Stimulated activated CD8-positive, alpha-beta memory T cell treated with anti-CD3 and anti-CD28 coated beads, Interleukin-4, amount 100 ng/mL, for 24 hours (primary cell): ENCODE measurements around the gene STRA6.

Experiments
- DNase-seq: peaks from one replicate; pipeline ENCODE4 v3.0.0-alpha.2; 2020; ENCODE audit warnings: low read depth

STRA6 gene

DNA sequence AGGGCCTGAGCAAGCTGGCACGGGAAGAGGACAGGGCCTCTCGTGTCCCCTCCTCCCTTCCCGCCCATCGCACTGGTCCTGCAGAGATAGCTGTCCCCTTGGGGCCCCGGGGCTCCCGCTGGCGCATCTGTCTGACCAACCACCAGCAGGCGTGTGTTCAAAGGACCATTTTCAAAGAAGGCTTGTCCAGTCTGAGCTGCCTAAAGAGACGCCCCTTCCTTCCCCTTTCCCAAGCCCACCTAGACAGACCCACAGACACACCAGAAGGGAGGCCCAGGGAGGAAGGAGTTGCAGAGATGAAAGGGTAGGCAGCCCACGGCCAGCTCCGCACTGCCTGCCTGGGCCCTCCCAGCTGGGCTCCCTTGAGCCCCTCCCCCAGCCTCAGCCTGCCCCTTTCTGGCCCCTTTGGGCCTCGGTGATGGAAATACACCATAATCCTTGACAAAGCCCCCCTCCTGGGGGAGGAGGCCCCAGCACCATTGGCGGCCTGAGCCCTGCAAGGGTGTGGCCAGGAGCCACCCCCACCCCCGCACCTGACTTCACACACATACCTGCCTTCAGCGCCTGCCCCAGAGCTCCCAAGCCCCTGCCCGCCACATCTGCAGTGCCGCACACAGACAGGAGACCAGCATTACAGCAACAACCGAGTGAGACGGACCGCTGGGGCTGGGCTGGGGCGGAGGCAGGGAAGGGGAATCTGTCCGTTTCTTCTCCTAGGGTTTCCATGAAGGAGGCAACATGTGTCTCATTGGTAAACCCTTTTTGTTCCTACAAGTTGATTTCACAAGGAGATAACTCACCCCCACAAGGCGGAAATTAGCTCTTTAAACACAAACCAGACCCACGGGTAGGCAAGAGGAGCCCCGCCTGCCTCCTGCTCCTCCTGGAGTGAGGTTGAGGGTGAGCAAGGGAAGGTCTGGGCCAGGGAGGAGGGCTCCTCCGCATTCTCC, at the start of gene STRA6:
Gene STRA6, minus strand, starts transcription at position 336 of the 950 bp plus-strand sequence. CDS start 520 bp downstream, outside the sequence.
- DNase-seq = no peak

GRCh38 chr15:74252291-74252690, 49.7 kb upstream of the STRA6 start:
- DNase-seq = no peak

DNA sequence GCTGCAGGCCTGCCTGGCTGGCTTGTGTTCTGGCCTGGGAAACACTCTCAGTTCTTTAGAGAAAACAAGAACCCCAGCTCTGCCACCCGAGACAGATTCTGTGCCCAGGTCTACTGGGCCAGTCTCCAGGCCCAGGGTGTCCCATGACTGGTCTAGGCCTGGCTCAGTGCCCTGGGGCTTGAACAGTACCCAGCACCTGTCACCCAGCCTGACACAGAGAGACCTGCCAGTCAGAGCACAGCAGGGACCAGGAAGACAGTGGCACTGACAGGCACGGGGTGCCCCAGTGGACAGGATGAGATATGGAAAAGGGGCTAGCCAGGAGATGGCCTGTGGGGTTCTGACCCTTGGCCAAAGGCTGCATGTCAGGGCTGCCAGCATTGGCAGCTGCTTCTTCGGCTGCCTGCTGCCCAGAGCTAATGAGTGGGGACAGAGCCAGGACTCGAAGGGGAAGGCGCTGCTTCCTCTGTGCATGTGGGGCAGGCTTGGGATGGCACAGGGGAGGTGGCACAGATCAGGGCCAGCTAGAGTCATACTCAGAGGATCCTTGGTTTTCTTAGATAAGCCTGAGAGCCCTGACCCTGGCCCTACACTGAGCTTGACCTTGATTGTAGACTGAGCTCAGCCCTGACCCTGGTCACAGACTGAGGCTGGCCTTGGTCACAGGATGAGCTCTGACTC, 48.7 kb upstream of the STRA6 start:
- no peak for DNase-seq

DNA sequence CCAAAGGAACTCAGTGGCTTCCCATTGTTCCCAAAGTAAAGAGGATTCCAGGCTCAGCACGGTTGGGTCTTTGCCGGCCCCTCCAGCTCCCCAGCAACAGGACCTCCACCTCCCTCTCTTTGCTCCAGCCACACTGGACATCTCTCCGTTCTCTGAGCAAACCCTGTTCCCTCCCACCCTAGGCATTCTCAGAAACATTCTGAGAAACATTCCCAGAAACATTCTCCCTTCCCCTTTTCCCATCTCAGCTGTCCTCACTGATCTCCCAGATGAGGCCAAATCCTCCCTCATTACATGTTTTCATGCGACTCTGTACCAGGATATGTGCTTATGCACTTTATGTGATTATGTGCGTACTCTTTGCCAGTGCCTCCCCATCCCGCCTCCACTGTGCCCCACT, 47.7 kb upstream of the STRA6 start:
- no peak for DNase-seq

DNA sequence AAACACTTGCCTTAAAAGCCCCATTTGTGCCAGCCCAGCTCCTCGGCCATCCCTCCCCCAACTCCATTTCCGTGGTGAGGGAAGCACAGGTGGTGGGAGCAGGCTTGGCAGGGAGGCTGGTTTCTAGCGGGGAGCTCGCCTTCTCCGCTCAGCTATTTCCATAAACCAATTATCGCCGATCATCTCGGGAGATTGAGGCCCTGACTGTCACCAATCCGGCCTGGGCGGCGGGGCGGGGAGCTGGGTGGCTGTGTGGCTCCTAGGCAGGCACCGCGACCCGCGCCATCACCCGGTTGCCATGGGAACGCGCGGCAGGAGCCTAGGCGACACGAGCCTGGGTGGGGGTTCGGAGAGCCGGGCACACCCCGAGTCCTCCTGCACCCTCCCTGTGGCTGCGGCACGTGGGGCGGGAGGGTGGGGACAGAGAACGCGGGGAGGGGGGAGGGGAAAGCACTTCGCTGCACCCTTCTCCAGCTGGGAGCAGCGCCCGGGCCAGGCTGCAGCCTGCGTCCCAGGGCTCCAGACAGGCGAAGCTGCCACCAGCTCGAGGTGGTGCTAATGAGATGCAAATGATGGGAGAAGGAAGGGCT, 42.9 kb upstream of the STRA6 start:
- DNase-seq = peak; percentile 16

DNA sequence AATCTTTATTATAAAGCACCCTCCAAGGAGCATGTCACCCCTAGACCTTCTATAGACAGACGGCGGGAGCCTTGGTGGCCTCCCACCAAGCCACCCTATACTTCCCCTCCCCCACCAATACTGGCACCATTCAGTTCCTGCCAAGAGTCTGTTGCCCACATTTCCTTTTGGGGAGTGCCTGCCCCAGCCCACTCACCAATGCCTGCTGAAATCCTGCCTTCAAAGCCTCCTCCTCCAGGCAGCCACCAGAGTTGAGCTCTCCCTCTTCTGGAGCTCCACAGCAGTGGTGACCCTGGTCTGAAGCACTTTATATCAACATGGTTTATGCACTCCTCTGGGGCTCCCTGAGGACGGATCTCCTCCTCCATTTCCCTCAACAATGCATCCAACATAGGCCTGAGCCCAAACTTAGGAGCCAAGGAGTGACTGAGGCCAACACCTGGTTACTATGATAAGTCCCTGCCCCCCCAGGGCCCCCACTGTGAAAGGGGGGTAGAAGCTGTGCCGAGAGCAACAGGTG, 42.3 kb upstream of the STRA6 start:
- DNase-seq = no peak

- no peak for DNase-seq
These were observed 40.8 kb upstream of the STRA6 start for GRCh38 chr15:74243431-74243830.

DNA sequence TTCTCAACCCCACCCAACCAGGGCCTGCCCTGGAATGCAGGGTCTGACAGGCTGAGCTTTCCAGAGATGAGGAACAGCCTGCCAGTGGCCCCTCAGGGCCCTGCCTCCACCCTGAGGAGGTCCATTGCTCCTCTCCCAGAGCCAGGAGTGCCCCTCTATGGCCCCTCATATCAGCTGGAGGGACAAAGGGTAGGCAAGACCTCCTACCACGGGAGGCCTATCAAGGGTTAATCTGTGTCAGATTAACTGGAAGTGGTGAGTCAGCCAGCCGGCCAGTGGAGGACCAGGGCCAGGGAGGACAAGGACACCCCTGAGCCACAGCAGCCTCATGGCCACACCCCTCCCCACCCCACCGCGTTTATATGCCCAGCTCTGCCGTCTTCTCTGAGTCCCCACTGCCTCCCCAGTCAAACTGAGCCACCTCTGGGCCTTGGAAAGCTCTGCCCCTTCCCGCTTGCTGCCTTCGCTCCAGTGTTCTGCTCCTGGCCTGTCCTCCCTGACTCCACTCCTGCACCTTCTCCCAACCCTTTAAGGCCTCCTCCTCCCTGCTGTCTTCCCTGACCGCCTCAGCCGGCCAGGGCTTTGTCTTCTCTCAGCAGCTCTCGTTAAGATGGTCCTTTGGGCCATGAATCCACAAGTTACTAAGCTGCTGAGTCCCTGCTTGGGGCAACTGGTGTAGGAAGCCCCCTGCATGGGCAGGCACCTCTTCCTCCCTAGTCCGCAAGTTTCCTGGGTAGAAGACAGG, 40.0 kb upstream of the STRA6 start:
- no peak for DNase-seq

- no peak for DNase-seq
These were observed 38.5 kb upstream of the STRA6 start for GRCh38 chr15:74240897-74241614.

GRCh38 chr15:74240002-74240568, 37.5 kb upstream of the STRA6 start:
- no peak for DNase-seq

GRCh38 chr15:74239051-74239705, 36.6 kb upstream of the STRA6 start:
- no peak for DNase-seq

- DNase-seq = no peak
These were observed 33.4 kb upstream of the STRA6 start, which contains the start of gene CCDC33 for GRCh38 chr15:74235962-74236361. TSS of gene CCDC33 (plus strand) at chr15:74236326. CDS start at chr15:74236720, 394 bp downstream.

DNA sequence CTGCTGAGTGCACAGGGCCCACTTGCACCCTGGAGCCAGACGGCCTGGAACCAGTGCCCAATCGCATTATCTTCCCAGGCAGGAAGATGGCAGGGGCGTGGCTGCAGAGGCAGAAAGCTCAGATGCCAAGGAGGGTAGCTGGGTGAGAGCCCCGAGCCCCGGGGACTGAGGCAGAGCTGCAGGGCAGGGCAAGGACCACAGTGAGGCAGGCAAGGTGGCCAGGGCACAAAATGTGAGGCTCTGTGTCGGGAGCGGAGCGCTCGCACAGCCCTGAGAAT, 31.9 kb upstream of the STRA6 start:
- no peak for DNase-seq

GRCh38 chr15:74233851-74234597, 31.4 kb upstream of the STRA6 start:
- DNase-seq = no peak

DNA sequence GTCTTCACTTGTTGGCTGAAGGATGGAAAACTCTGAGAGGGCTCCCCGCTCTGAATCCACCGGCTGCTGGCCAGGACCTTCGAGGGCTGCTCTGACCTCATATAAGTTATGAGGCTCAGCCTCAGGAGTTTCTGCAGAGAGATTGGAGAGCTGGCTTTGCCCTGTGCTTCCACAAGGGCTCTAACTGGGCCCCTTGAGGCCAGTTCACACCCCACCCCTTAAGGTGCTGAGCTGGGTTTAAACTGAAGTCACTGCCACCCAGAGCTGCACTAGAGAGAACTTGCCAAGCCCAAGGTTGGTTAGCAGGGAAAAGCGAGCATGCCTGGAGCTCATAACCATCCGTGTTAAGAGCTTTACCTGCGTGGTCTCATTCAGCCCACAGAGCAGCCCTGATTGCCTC, 30.8 kb upstream of the STRA6 start:
- DNase-seq = no peak

GRCh38 chr15:74231475-74231874, 28.9 kb upstream of the STRA6 start:
- DNase-seq = no peak

DNA sequence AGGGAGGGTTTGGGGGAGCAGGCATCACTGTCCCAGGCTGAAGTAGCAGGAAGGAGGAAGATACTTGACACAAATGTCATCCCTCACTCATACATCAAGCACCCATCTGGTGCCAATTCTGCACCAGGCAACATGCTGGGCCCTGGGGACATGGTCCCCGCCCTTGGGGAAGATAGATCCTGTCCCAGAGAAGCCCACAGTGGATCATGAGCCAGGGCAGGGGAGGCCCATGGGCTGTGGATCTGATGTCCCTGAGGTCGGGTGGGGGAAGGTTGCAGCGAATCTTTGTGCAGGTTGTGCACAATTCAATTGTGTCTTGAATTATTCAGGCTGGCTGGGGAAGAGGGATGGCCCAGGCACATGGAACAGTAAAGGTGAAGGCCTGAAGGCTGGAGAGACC, 27.1 kb upstream of the STRA6 start:
- no peak for DNase-seq

DNA sequence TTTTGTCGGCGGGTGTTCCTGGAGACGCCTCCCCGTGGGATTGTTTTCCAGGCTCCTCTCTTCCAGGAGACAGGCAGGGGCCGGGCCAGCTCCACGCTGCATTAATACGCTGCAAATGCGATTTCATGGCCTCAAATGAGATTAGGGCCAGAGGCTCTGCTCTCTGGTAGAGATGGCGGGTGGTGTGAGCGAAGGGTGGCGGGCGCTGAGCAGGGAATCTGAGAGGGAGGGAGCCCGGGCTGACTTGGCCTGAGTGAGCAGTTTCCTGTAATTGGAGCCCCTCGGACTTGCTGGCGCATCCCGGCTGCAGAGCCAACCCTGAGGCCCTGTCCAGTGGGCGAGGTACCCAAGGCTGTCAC, 26.1 kb upstream of the STRA6 start:
- no peak for DNase-seq

- DNase-seq = no peak
These were observed 25.6 kb upstream of the STRA6 start for GRCh38 chr15:74227968-74228722.
